NCI-H526 (cell line): ENCODE data around the gene BATF2.
A peak's percentile ranks its signal among the peaks of the same experiment; 100 is the strongest.
"Not testable (repeated sequence)": the region's sequence is repeated elsewhere in the genome, so short reads cannot be mapped to it uniquely, and the experiment has no call there.

Source experiments
- DNase-seq, 2 experiments: peaks; one replicate each; lab custom pipeline; 2025; lab: John Stamatoyannopoulos, UW

The BATF2 gene

GRCh38 chr11:64996710-64997380, at the start of gene BATF2:
Gene BATF2 (minus strand): TSS chr11:64996971. CDS start chr11:64996914, 57 bp downstream.
- peak; percentile 78 to 88 for DNase-seq

- DNase-seq, result no peak
Measured at GRCh38 chr11:65045728-65046127, 49.0 kb upstream of the BATF2 start.

GRCh38 chr11:65045061-65045460, 48.3 kb upstream of the BATF2 start:
- DNase-seq, result no peak

- no peak for DNase-seq
Measured at GRCh38 chr11:65043881-65044501, 47.2 kb upstream of the BATF2 start.

- no peak for DNase-seq
Measured at GRCh38 chr11:65042891-65043290, 46.1 kb upstream of the BATF2 start.

GRCh38 chr11:65040847-65041622, 44.3 kb upstream of the BATF2 start, which contains the start of gene SAC3D1:
Gene SAC3D1 (plus strand): TSS chr11:65041210. CDS start chr11:65041293, 83 bp downstream.
- peak; percentile 98 to 99 for DNase-seq

GRCh38 chr11:65040520-65040846, 43.7 kb upstream of the BATF2 start:
- DNase-seq, result no peak

GRCh38 chr11:65036931-65037330, 40.2 kb upstream of the BATF2 start:
- no peak for DNase-seq

- no peak for DNase-seq
Measured at GRCh38 chr11:65035579-65035978, 38.8 kb upstream of the BATF2 start.

GRCh38 chr11:65034423-65034822, 37.7 kb upstream of the BATF2 start:
- DNase-seq, result no peak

GRCh38 chr11:65032216-65032615, 35.4 kb upstream of the BATF2 start:
- no peak for DNase-seq

- peak; percentile 98 to 99 for DNase-seq
Measured at GRCh38 chr11:65027213-65028067, 30.7 kb upstream of the BATF2 start, which contains the start of gene SNX15. Gene SNX15 (plus strand): TSS chr11:65027439. CDS start chr11:65027538, 99 bp downstream.

GRCh38 chr11:65026810-65027209, 30.0 kb upstream of the BATF2 start:
- DNase-seq, result no peak

- DNase-seq, result not testable (repeated sequence)
Measured at GRCh38 chr11:65023502-65023901, 26.7 kb upstream of the BATF2 start.

- DNase-seq, result no peak
Measured at GRCh38 chr11:65021509-65021908, 24.7 kb upstream of the BATF2 start.

GRCh38 chr11:65021003-65021402, 24.2 kb upstream of the BATF2 start:
- DNase-seq, result no peak

- DNase-seq, result no peak
Measured at GRCh38 chr11:65019824-65020223, 23.1 kb upstream of the BATF2 start.

GRCh38 chr11:65017937-65018336, 21.2 kb upstream of the BATF2 start:
- no peak for DNase-seq

- DNase-seq, result no peak
Measured at GRCh38 chr11:65016705-65017104, 19.9 kb upstream of the BATF2 start.

GRCh38 chr11:65014726-65015227, 18.0 kb upstream of the BATF2 start:
- DNase-seq, result peak; percentile 22 to 80

GRCh38 chr11:65013888-65014725, 17.3 kb upstream of the BATF2 start, which contains the start of gene ARL2:
Gene ARL2 (plus strand): TSS chr11:65014160. CDS start chr11:65014208, 48 bp downstream.
- DNase-seq, result peak; percentile 85 to 98
